ENCODE data around the gene KRTAP27-1.

GRCh38 chr21:30337276-30337744 is at the start of gene KRTAP27-1:
- TF ChIP-seq CTCF (IDR thresholded peaks at IDR 0.05), result no peak
- no peak for TF ChIP-seq EP300 (IDR thresholded peaks at IDR 0.05)
